GM19324 (cell line): Measurements from ENCODE around the gene SCRN1.

Source experiments
- ATAC-seq: cut with Tn5 transposase; IDR thresholded peaks from one replicate; pipeline ENCODE4 v1.9.1; 2021; ENCODE audit warnings: mild to moderate bottlenecking, moderate library complexity; ENCODE audit not compliant: unreplicated experiment, low FRiP score

Gene SCRN1

GRCh38 chr7:29873644-29874294, 115.8 kb downstream of the SCRN1 start:
- no peak for ATAC-seq

GRCh38 chr7:29871787-29872398, 117.7 kb downstream of the SCRN1 start:
- ATAC-seq, result no peak
